ENCODE results near the gene DNAJA4. TPM values are rescaled to one million over a fixed set of nuclear protein-coding genes. Genes with fewer than 3 reads are reported as not detected.
A peak's percentile ranks its signal among the peaks of the same experiment; 100 is the strongest.

Gene DNAJA4
- polyA plus RNA-seq (2012; ENCODE audit: missing spikeins) = 5.5 TPM

- FAIRE-seq (no peak), DNase-seq (ENCODE audit: insufficient read length) (peak; percentile 35)
These were observed at the start of gene DNAJA4 for GRCh38 chr15:78264304-78265136. Gene DNAJA4, plus strand, starts transcription at chr15:78264562. Its CDS starts 202 bp downstream, at chr15:78264764.

DNA sequence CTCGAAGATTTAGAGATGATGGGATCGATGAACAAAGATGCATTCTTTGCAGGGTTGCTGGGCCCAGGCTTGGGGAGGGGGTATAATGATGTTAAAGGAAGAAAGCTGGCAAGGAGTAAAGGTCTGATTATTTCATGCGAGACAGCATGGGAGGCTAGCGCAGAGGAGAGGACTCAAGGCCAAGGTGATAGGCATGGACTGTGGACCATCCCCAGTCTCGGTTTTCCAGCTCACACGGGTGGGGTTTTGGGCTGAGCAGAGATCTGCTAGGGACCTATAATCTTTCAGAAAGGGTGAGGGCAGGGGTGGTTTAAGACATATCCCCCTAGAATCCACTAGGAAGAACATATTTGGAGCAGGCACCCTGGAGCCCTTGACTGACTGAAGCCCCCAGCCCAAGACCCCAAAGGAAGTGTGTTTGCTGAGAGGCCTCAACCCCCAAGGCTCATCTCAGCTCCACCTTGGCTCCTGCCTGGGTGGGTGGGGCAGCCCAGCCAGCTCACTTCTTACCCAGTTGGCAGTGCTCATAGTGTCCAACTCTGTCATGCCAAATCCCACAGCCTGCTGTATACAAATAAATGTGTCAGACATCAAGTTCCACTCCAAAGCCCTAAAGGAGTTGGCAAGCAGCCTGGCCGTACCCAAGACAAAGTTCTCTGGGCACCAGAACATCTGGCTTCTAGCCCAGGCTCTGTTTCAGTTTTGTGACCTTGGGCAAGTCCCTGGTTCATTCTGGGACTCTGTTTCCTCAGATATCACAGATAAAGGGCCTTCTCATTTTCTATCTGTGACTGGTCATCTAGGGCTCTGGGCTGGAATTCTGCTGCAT, 47.9 kb upstream of the DNAJA4 start:
- FAIRE-seq (no peak), DNase-seq (ENCODE audit: insufficient read length) (no peak)
- no peak for TF ChIP-seq TAF1 (IDR thresholded peaks at IDR 0.05; ENCODE audit: borderline replicate concordance, low read depth, low read length)
- no peak for TF ChIP-seq POLR2A (IDR thresholded peaks at IDR 0.05; ENCODE audit: low read depth, low read length)

More at GRCh38 chr15:78264304-78265136, at the start of gene DNAJA4:
- TF ChIP-seq POLR2AphosphoS5 (IDR thresholded peaks at IDR 0.05; ENCODE audit: low read depth, low read length) = no peak
- no peak for TF ChIP-seq POLR2A (IDR thresholded peaks at IDR 0.05; ENCODE audit: low read depth, low read length)
- TF ChIP-seq TAF1 (IDR thresholded peaks at IDR 0.05; ENCODE audit: borderline replicate concordance, low read depth, low read length) = no peak

DNA sequence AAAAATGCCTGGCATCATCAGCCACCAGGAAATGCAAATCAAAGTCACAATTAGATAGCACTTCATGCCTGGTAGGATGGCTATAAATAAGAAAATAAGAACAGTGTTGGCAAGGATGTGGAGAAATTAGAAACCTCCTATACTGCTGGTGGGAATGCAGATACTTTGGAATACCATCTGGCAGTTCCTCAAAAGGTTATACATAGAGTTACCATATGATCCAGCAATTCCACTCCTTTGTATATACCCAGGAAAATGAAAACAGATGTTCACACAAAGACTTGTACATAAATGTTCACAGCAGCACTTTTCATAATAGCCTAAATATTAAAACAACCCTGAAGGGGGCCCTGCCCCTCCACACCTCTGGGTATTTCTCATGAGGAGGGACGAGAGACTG, 43.6 kb upstream of the DNAJA4 start:
- TF ChIP-seq TAF1 (IDR thresholded peaks at IDR 0.05; ENCODE audit: borderline replicate concordance, low read depth, low read length) = no peak
- no peak for TF ChIP-seq POLR2AphosphoS5 (IDR thresholded peaks at IDR 0.05; ENCODE audit: low read depth, low read length)
- no peak for TF ChIP-seq POLR2A (IDR thresholded peaks at IDR 0.05; ENCODE audit: low read depth, low read length)

GRCh38 chr15:78222745-78223395, 41.5 kb upstream of the DNAJA4 start:
- DNase-seq (ENCODE audit: insufficient read length) = no peak
- TF ChIP-seq POLR2AphosphoS5 (IDR thresholded peaks at IDR 0.05; ENCODE audit: low read depth, low read length) = no peak
- TF ChIP-seq TAF1 (IDR thresholded peaks at IDR 0.05; ENCODE audit: borderline replicate concordance, low read depth, low read length) = no peak
- TF ChIP-seq POLR2A (IDR thresholded peaks at IDR 0.05; ENCODE audit: low read depth, low read length) = no peak
- FAIRE-seq = no peak

More for the DNA sequence above, 43.6 kb upstream of the DNAJA4 start:
- FAIRE-seq = no peak
- DNase-seq (ENCODE audit: insufficient read length) = no peak

- FAIRE-seq (peak; percentile 30), DNase-seq (ENCODE audit: insufficient read length) (no peak)
- TF ChIP-seq POLR2A (IDR thresholded peaks at IDR 0.05; ENCODE audit: low read depth, low read length) (no peak), TAF1 (IDR thresholded peaks at IDR 0.05; ENCODE audit: borderline replicate concordance, low read depth, low read length) (no peak), POLR2AphosphoS5 (IDR thresholded peaks at IDR 0.05; ENCODE audit: low read depth, low read length) (no peak)
These were observed 40.9 kb upstream of the DNAJA4 start for GRCh38 chr15:78223396-78224022.

- DNase-seq (ENCODE audit: insufficient read length) (no peak), FAIRE-seq (no peak)
- TF ChIP-seq POLR2AphosphoS5 (IDR thresholded peaks at IDR 0.05; ENCODE audit: low read depth, low read length) (no peak), POLR2A (IDR thresholded peaks at IDR 0.05; ENCODE audit: low read depth, low read length) (no peak), TAF1 (IDR thresholded peaks at IDR 0.05; ENCODE audit: borderline replicate concordance, low read depth, low read length) (no peak)
These were observed 40.3 kb upstream of the DNAJA4 start for GRCh38 chr15:78224023-78224411.

- TF ChIP-seq POLR2A (IDR thresholded peaks at IDR 0.05; ENCODE audit: low read depth, low read length) = no peak
- TF ChIP-seq POLR2AphosphoS5 (IDR thresholded peaks at IDR 0.05; ENCODE audit: low read depth, low read length) = no peak
- TF ChIP-seq TAF1 (IDR thresholded peaks at IDR 0.05; ENCODE audit: borderline replicate concordance, low read depth, low read length) = no peak
- DNase-seq (ENCODE audit: insufficient read length) (no peak), FAIRE-seq (peak; percentile 84)
These were observed 38.4 kb upstream of the DNAJA4 start for GRCh38 chr15:78225783-78226541.

- TF ChIP-seq TAF1 (IDR thresholded peaks at IDR 0.05; ENCODE audit: borderline replicate concordance, low read depth, low read length) (no peak), POLR2A (IDR thresholded peaks at IDR 0.05; ENCODE audit: low read depth, low read length) (no peak), POLR2AphosphoS5 (IDR thresholded peaks at IDR 0.05; ENCODE audit: low read depth, low read length) (no peak)
- DNase-seq (ENCODE audit: insufficient read length) (no peak), FAIRE-seq (no peak)
These were observed 35.9 kb upstream of the DNAJA4 start for GRCh38 chr15:78228356-78228996.

GRCh38 chr15:78229431-78230406, 34.6 kb upstream of the DNAJA4 start:
- TF ChIP-seq POLR2A (IDR thresholded peaks at IDR 0.05; ENCODE audit: low read depth, low read length) (no peak), POLR2AphosphoS5 (IDR thresholded peaks at IDR 0.05; ENCODE audit: low read depth, low read length) (no peak), TAF1 (IDR thresholded peaks at IDR 0.05; ENCODE audit: borderline replicate concordance, low read depth, low read length) (no peak)
- no peak for DNase-seq (ENCODE audit: insufficient read length)
- no peak for FAIRE-seq
